HG02798 (cell line): ENCODE data around the gene MME.

Experiments
- ATAC-seq: cut with Tn5 transposase; IDR thresholded peaks from one replicate; pipeline ENCODE4 v1.9.1; 2021; ENCODE audit warnings: mild to moderate bottlenecking; ENCODE audit not compliant: unreplicated experiment, poor library complexity

Gene MME

DNA sequence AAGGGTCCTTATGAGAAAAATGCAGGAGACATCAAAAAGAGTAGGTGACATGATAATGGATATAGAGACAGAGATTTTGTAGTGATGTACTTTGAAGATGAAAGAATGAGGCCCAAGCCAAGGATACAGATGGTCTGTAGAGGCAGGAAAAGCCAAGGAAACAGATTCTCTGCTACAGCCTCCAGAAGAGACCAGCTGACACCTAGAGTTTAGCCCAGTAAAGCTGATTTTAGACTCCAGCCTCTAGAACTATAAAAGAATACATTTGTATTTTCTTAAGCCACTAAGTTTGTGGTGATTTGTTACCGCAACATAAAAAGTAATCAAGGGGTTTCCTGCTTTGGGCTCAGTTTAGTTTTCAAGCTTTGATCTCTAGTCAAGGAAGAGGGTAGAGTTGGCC lies 148.6 kb downstream of the MME start:
- ATAC-seq: no peak

DNA sequence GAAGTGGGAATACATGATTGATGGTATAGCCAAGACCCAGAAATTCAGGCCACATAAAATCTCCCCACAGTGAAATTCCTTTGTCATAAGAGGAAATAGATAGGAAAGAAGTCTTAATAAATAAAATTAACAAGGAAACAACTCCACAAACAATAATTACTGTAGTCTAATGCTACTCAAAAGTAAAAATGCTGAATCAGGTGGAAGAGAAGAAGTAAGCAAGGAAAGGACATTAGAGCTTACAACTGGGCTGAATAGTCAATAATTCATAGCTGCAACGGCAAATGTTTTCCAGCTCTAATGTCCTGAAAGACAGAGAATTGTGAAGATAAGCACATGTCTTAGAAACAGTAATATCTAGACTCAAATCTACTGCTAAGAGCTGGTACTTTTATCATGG lies 149.0 kb downstream of the MME start:
- no peak for ATAC-seq

DNA sequence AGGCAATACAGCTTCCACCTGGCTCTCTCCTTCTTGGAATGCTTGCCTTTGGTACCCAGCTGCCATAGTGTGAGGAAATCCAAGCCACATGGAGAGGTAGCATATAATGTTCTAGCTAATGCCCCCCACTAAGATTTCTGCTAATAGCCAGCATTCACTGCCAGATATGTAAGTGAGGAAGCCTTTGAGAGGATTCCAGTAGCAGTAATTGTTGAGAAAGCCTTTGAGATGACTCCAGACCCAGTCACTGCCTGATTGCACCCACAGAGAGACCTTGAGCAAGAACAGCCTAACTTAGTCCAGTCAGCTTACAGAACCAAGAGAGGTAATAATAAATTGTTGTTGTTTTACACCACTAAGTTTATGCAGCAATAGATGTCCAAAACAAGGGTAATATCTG lies 150.3 kb downstream of the MME start:
- no peak for ATAC-seq

GRCh38 chr3:155231792-155232191 lies 151.7 kb downstream of the MME start:
- no peak for ATAC-seq

DNA sequence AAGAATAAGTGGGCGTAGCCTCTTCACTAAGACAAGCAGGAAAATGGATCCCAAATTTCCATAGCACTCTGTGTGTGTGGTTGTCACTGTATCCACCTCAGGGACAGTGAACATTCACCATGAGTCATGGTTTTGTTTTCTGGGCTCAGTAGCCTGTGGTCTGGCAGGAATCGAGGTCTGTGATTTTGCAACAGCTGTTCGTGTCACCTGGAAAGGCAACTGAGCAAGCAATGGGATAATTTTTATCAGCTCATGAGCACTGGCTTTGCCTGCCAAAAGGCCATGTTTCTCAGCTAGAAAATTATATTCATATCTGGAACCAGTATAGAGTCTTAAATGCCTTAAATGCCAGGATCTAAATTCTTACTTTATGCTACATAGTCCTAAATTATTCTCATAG lies 152.5 kb downstream of the MME start:
- ATAC-seq: no peak

GRCh38 chr3:155233213-155233612 lies 153.1 kb downstream of the MME start:
- ATAC-seq: no peak
